Stimulated activated CD4-positive, alpha-beta T cell treated with anti-CD3 and anti-CD28 coated beads, Interleukin-2, amount 100 ng/mL, for 48 hours (primary cell): ENCODE results near the gene SLC31A1.

Experiments used
- DNase-seq, 2 donors: peaks; one replicate each; pipeline ENCODE4 v3.0.0-alpha.2; 2020

The SLC31A1 gene

GRCh38 chr9:113221003-113221799 is at the start of gene SLC31A1, which contains the start of gene FKBP15:
SLC31A1 (plus strand) TSS chr9:113221544; CDS start chr9:113256149, 34,605 bp downstream.
FKBP15 (minus strand) TSS chr9:113221277; CDS start chr9:113221243, 34 bp downstream.
- peak; percentile 95 to 96 for DNase-seq

DNA sequence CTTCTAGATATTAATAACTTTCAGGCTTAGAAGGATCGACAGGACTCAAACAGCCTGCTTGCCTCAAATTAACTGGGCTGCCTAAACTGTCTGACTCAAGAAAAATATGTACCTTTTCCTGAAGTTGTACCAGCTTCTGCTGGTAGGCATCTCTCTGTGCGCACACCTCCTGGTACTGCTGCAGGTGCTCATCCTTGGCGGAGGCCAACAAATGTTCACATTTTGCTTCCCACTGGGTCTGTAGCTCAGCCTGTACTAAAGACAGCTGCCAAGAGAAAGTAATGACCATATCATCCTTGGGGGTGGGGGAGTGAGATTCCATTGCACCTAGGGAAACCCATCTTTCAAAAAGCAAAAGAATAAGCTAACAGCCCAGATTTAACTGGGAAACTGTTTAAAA is 48.0 kb upstream of the SLC31A1 start:
- DNase-seq = no peak

- no peak for DNase-seq
These were observed 44.5 kb upstream of the SLC31A1 start for GRCh38 chr9:113176803-113177202.

- DNase-seq = no peak
These were observed 44.1 kb upstream of the SLC31A1 start for GRCh38 chr9:113177251-113177650.

GRCh38 chr9:113178087-113178486 is 43.3 kb upstream of the SLC31A1 start:
- no peak for DNase-seq

GRCh38 chr9:113179839-113180238 is 41.5 kb upstream of the SLC31A1 start:
- DNase-seq = no peak

DNA sequence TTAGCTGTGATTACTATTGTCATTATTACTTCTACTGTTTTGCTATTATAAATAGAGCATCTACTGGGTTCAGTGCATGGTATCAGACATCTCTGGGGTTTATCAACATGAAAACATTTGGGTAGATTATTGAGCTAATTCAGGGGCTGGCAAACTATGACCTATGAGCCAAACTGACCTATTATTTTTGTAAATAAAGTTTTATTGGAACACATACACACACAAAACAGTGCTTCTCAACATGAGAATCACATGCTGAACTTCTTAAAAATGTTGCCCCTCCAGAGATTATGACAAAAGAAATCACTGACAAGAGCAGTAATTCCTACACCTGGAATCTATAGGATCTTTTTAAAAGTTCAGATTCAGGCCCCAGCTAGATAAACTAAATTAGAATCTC is 40.2 kb upstream of the SLC31A1 start:
- DNase-seq = no peak

GRCh38 chr9:113183956-113184488 is 37.3 kb upstream of the SLC31A1 start:
- no peak for DNase-seq

DNA sequence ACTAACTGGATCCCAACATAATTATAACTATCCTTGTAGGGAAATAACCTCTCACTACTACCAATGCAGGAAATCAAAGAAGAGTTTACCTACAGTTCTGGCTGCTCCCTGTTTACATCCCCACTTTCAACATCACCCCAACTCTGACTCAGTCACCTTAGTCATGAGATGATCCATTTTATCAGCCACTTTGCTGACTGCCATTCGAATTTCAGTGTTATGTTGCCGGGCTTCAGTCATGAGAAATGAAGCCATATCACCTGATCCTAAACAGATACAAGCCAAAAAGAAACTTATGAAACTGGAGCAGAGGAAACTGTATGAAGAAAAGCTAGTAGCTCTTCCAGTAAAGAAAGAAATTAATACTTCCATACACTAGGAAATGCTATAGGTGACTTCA is 36.8 kb upstream of the SLC31A1 start:
- no peak for DNase-seq

DNA sequence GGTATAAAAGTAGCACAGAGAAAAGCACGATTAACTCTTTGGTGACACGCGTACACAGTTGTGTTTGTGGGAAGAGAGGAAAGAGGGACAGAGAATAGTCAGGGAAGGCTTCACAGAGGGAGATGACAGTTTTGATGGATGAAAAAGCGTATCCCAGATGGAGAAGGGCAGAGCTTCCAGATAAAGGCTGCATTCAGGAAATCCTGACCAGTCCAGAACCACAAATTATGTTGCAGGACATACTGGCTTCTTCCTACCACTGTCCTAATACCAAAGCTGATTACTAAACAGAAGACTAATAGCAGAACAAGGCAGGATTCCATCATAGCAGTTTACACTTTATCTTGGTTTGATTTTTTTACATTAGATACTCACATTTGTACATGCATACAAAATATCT is 36.1 kb upstream of the SLC31A1 start:
- no peak for DNase-seq

GRCh38 chr9:113186137-113186755 is 35.1 kb upstream of the SLC31A1 start:
- no peak for DNase-seq

DNA sequence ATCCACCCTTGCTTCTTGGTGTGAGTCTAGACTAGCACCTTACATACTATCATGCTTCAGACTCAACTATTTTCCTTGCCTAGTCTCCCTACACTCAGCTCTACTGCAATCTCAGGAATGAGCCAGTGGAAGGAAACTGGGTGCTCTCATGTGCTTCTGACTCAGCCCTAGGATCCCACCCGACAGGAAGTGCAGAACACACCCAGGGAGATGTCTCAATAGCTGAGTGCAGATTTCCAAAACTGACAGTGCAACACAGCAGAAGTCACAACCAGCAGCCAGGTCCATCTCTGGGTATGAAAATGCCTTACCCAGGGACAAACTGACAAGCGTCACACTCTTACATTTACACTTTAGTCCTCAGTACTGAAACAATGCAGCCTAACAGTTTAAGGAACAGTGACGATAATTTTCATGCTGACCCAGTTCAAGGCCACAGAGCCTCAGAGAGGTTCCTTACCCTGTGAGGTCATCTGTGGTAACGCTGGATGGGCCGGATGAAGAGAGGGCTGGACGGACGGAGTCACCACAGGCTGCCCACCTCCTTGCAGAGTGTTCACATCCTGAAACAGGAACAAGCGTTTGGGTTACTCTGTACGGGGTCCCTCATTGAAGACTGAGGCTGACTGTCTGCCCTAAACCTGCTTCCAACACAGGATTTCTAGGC is 33.3 kb upstream of the SLC31A1 start:
- DNase-seq = no peak

DNA sequence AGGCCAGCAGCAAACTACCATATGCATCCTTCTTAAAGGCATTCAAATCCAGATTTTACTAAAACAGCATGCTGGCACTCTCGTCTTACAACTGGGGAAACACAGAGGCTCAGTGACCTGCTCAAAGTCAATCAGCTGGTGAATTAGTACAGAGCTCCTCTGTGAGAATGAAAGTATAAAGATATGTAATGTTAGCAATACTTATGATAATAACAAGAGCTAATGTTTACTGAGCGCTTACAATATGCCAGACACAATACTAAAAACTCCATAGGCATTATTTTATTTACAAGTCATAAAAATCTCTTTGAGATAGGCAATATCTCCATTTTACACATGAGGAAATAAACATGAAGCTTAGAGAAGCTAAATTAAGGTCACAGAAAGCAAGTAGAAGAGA is 28.9 kb upstream of the SLC31A1 start:
- DNase-seq = no peak

- no peak for DNase-seq
These were observed 21.5 kb upstream of the SLC31A1 start for GRCh38 chr9:113199683-113200329.

- DNase-seq = no peak
These were observed 15.9 kb upstream of the SLC31A1 start for GRCh38 chr9:113205432-113205831.

- no peak for DNase-seq
These were observed 15.5 kb upstream of the SLC31A1 start for GRCh38 chr9:113205861-113206260.

DNA sequence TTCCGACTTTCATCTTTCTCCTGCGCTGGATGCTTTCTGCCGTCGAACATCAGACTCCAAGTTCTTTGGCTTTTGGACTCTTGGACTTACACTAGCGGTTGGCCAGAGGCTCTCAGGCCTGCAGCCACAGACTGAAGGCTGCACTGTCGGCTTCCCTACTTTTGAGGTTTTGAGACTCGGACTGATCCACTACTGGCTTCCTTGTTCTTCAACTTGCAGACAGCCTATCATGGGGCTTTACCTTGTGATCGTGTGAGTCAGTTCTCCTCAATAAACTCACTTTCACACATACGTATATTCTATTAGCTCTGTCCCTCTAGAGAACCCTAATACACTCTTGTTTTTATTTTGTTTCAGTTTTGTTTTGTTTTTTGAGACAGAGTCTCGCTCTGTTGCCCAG is 10.5 kb upstream of the SLC31A1 start:
- DNase-seq = no peak

GRCh38 chr9:113215132-113215531 is 6.2 kb upstream of the SLC31A1 start:
- DNase-seq = no peak

- no peak for DNase-seq
These were observed 4.9 kb upstream of the SLC31A1 start for GRCh38 chr9:113216406-113216805.

DNA sequence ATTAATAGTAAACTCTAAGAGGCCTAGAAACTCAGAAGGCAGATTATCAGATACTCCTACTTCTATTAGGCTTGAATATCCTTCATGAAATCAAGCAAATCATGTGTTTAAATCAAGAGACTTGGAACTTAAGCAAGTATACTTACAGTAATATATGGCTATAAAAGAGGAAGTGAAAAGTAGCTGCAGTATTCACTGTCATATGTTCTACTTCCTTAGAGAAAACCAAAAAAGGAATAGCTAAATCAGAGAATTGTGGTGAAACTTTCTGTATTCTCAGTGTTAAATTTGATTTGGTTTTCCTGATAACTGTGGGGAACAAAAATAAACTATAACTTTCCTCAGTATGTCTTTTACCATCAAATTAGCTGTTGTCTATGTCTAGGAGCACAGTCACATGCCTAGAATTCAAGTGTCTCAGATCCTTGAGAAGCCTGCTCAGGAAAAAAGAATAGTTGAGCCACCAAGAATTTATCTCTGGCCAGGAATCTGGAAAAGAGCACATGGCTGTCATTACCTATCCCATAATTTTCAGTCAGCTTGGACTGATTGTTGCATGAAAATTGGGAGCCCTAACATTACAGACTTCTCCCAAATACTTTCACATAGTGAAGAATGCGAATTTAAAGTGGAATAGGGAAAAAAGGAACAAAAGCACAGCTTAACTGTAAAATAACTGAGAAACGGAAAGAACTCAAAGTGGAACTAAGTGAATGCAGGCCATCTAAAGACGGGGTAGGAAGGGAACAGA is 2.0 kb upstream of the SLC31A1 start:
- DNase-seq = no peak

DNA sequence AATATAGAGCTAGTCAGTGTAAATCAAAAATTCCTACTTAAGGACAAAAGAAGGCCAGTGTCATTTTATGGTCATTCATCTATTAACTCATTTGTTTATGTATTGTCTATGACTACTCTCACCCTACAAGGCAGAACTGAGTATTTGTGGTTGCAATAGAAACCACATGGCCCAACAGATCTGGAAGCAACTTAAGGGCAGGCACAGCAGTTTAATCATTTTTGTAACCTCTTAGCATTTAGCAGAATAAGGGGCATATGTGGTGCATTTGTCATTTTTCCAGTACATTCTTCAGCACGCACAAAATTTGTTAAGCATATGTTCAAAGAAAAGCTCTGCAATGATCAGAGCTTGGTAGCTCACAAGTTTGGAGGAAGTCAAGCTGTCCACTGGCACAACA is 1.4 kb upstream of the SLC31A1 start:
- DNase-seq = peak; percentile 3 to 6

DNA sequence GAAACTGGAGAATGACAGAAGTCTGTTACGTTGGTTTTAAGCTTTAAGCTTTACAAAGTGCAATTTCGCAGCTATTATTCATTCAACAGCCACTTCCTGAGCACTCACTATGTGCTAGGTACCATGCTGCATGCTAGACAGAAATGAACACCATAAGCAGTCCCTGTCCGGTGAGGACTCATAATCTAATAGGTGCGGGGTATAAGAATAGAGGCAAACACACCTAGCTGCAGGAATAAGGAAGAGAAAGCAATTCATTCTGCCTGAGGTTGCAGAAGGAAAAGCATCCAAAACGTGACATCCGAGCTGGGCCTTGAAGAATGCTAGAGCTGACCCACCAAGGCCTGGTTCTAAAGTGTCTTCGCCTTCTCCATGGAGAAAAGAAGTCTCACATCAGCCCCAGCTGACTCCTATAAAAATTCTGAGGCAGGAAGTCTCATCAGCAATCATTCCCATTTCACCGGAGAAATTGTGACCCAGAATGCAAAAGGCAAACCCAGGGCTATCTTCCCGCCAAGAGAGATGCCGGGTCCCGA is 809 bp upstream of the SLC31A1 start:
- DNase-seq = peak in 1 of 2 donors; percentile 4
